Activated T-cell treated with anti-CD3 and anti-CD28 coated beads, Interleukin-2, amount 50 U/mL, for 1 hour (primary cell): Measurements from ENCODE around the gene EBP.
A peak's percentile ranks its signal among the peaks of the same experiment; 100 is the strongest.

Experiments used
- DNase-seq: peaks from one replicate; pipeline ENCODE4 v3.0.0-alpha.2; 2020

The EBP gene

GRCh38 chrX:48521353-48522243 is at the start of gene EBP:
EBP (plus strand) TSS chrX:48521808; CDS start chrX:48523772, 1,964 bp downstream.
- peak; percentile 91 for DNase-seq

- no peak for DNase-seq
These were observed 49.4 kb upstream of the EBP start for GRCh38 chrX:48472225-48472624.

DNA sequence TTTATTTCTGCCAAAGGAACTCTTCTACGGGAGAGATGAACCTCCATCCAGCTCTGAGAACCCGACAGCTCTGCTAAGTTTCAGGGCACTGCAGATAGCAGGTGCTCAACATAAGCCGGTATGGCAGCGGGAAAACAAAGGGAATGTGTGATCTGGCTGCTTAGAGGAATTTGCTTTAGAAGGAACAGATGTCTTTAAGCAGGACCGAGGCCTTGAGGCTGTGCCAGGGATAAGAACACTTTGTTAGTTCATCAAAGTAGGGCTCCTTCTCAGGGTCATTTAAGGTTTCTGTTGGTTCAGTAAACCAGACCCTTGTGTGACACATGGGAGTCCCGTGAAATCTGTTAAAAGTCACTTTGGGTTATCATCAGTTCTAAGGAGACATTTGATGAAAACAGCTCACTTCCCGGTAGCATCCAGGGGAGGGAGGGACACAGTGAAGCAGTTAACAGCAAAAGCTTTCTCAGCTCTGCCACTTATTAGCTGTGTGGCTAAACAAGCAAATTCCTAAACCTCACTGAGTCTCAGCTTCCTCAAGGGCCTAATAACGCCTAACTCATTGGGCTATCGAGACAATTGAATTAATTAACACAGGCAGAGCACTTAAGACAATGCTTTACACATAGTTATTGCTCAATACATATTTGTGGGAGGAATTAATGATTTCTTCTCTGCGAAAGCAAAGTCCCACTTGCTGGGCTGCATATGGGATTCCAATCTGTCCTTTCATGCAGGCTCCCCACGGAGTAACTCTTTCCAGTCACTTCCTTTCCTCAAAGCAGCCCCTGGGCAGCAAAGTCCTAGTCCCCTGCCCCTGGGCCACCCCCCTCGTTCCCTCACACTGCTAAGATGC is 48.5 kb upstream of the EBP start:
- DNase-seq, result no peak

DNA sequence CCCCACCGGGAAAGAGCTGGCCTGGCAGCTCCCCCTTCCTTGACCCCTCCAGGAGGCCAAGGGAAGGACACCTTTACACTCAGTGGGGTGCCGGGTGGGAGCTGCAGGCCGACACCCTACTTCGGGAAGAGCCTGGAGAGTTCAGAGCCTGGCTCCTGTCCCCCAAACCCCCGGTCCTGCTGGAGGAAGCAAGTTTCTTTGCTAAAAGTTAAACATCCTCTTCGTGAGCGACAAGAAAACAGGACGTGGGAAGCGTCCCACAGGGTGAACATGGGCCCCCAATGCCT is 48.0 kb upstream of the EBP start:
- DNase-seq, result no peak

GRCh38 chrX:48474127-48474526 is 47.5 kb upstream of the EBP start:
- DNase-seq, result no peak

- no peak for DNase-seq
These were observed 47.0 kb upstream of the EBP start for GRCh38 chrX:48474581-48474980.

GRCh38 chrX:48475296-48475695 is 46.3 kb upstream of the EBP start:
- DNase-seq, result no peak

DNA sequence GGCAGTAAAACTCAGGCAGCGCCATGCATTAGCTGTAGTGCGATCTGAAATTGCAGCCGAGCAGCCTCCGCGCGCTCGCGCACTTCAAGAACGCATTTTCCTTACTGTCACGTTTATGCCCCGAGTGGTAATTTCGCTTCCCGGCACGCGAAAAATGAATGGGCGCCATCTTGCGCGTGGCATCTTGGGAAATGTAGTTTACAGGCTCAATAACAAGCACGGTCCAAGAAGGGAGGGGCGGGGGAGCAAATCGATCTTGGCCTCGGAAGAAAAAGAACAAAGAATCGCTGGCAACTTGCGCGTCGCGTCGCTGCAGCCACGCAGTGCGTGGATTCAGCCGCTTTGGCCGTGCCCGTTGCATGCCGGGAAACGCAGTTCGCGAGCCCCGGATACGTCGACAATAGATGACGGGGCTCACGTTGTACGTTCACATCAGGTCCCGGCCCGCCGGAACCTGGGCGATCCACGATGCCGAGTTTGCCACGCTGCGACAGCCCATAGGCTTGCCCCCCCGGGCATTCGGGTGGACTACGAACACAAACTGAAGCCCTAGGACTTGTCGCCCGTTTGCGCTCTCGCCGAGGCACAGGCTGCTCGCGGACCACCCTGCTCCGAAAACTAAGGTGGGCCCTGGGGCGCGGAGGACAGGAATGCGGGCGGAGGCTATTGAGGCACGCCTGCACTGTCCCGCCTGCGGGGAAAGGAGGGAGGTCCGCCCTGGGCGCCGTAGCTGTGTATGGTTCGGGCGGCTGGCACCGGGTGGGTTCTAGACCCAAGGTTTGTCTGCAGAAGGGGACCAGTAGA is 45.6 kb upstream of the EBP start, which contains the start of gene FTSJ1:
TSS of gene FTSJ1 (plus strand) at position 426 of the 804 bp plus-strand sequence. CDS start 1,849 bp downstream, outside the sequence.
- peak; percentile 84 for DNase-seq

GRCh38 chrX:48476919-48477318 is 44.7 kb upstream of the EBP start:
- DNase-seq, result no peak

- DNase-seq, result no peak
These were observed 43.5 kb upstream of the EBP start for GRCh38 chrX:48477960-48478755.

- no peak for DNase-seq
These were observed 42.8 kb upstream of the EBP start for GRCh38 chrX:48478806-48479205.

- DNase-seq, result no peak
These were observed 41.5 kb upstream of the EBP start for GRCh38 chrX:48480142-48480541.

DNA sequence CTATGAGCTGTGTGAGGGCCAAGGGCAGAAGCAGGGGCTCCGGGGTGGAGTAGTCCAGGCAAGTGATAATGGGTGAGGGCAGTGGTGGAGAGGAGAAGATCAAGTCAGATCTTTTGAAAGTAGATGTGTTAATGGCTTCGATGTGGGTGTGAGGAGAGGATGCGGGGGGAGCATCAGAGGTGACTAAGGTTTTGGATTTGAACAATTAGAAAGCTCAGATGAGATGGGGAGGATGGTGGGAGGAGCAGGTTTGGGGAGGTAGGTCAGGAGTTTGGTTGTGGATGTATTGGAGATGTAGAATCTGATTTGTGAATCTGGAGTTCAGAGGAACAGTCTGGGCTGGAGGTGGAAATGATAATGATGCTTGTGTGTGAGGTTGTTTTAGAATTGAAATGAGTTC is 41.0 kb upstream of the EBP start:
- no peak for DNase-seq

GRCh38 chrX:48482526-48482925 is 39.1 kb upstream of the EBP start:
- no peak for DNase-seq

- no peak for DNase-seq
These were observed 34.2 kb upstream of the EBP start for GRCh38 chrX:48487362-48487798.

DNA sequence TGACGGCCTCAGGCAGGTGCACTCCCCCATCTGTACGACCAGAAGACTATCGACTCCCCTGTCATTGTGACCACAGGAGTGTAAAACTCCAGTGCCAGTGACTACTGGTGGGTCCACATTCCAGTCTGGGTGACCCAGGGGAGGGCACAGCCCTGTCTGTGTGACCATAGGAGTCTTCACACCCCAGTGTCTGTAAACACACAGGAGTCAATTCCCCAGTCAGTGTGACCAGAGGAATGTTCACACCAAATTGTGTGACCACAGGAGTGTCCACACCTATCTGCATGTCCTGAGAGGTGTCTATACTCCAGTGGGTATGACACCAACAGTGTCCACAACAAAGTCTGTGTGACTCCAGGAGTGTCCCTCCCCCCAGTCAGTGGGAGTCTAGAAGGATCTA is 33.6 kb upstream of the EBP start:
- DNase-seq, result no peak

GRCh38 chrX:48489296-48489695 is 32.3 kb upstream of the EBP start:
- DNase-seq, result no peak

- no peak for DNase-seq
These were observed 31.7 kb upstream of the EBP start for GRCh38 chrX:48489892-48490291.

- DNase-seq, result no peak
These were observed 30.9 kb upstream of the EBP start for GRCh38 chrX:48490661-48491060.

- DNase-seq, result no peak
These were observed 29.8 kb upstream of the EBP start for GRCh38 chrX:48491809-48492208.

- DNase-seq, result no peak
These were observed 29.2 kb upstream of the EBP start for GRCh38 chrX:48492293-48492910.

DNA sequence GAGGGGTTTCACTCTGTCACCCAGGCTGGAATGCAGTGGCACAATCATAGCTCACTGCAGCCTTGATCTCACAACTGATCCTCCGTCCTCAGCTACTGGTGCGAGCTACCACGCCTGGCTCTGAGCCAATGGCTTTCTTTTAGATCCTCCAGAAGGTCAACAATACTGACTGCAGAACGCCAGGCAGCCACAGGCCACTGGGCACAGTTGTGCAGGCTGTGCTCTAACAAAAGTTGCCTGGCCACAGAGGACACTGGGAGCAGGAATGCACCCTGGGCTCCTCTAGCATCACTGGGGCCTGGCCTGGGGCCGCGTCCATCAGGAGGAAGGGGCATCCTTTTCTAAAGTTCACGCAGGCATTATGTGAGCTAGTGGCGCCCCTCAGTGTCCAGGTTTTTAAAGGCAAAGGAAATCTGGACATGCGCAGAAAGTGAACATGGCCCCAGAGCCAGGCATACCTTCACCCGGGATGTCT is 27.7 kb upstream of the EBP start:
- no peak for DNase-seq
